HL-60 (cell line): ENCODE measurements around the gene PRPF38B.
A peak's percentile ranks its signal among the peaks of the same experiment; 100 is the strongest.

Source experiments
- DNase-seq, 2 experiments: peaks; one replicate each; pipeline ENCODE4 v3.0.0-alpha.2; 2010 to 2020; ENCODE audit warnings: low read depth in 1 of 2, low spot score in 1 of 2
- H3K27ac ChIP-seq: fragments of 250-450 bp; sonication (Bioruptor Pico); replicated peaks from 2 replicates; pipeline ENCODE4 v1.5.1; 2020; ENCODE audit warnings: mild to moderate bottlenecking, moderate library complexity
- H3K27me3 ChIP-seq: fragments of 250-450 bp; sonication (Bioruptor Pico); 2 replicates; pipeline ENCODE4 v1.5.1; 2021; ENCODE audit warnings: mild to moderate bottlenecking, moderate library complexity; ENCODE audit not compliant: insufficient read depth, poor library complexity, severe bottlenecking
- H3K4me3 ChIP-seq: replicated peaks from 2 replicates; pipeline ENCODE4 v1.5.1; 2011; ENCODE audit warnings: mild to moderate bottlenecking, control low read depth, low read length; ENCODE audit not compliant: insufficient read depth
- GABPA ChIP-seq: IDR thresholded peaks from 2 replicates; pipeline ENCODE4 v1.6.1; 2012; ENCODE audit warnings: low read depth
- POLR2AphosphoS5 ChIP-seq: IDR thresholded peaks from 2 replicates; pipeline ENCODE4 v1.6.1; 2012; ENCODE audit warnings: low read depth
- SPI1 ChIP-seq: IDR thresholded peaks from 2 replicates; pipeline ENCODE4 v1.6.1; 2012; ENCODE audit warnings: low read depth, mild to moderate bottlenecking, borderline replicate concordance
- long read RNA-seq: library from polyadenylated mRNA; unstranded; transcript quantifications from one replicate; pipeline ENCODE4 v2.0.0, GENCODE V29; 2020
- TF ChIP-seq, protein P1 (sequence below): IDR thresholded peaks from one replicate; pipeline ENCODE4 v1.5.1; 2011; ENCODE audit warnings: low read length, control low read depth, inconsistent platforms; ENCODE audit not compliant: insufficient read depth
- TF ChIP-seq, protein P2 (sequence below): IDR thresholded peaks from 2 replicates; pipeline ENCODE4 v1.6.1; 2012; ENCODE audit warnings: low read depth; ENCODE audit not compliant: insufficient replicate concordance

The PRPF38B gene, protein sequence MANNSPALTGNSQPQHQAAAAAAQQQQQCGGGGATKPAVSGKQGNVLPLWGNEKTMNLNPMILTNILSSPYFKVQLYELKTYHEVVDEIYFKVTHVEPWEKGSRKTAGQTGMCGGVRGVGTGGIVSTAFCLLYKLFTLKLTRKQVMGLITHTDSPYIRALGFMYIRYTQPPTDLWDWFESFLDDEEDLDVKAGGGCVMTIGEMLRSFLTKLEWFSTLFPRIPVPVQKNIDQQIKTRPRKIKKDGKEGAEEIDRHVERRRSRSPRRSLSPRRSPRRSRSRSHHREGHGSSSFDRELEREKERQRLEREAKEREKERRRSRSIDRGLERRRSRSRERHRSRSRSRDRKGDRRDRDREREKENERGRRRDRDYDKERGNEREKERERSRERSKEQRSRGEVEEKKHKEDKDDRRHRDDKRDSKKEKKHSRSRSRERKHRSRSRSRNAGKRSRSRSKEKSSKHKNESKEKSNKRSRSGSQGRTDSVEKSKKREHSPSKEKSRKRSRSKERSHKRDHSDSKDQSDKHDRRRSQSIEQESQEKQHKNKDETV
- long read RNA-seq, transcript PRPF38B-204 (5 exons, 2,043 nt): minor isoform, 9 of 284 reads
- long read RNA-seq, transcript PRPF38B-203 (6 exons, 3,693 nt): major isoform, 172 of 284 reads
- long read RNA-seq, partial matches to known transcripts: 36 of 284 reads
- long read RNA-seq, other reads (novel, unspliced or antisense): 63 of 284 reads

DNA sequence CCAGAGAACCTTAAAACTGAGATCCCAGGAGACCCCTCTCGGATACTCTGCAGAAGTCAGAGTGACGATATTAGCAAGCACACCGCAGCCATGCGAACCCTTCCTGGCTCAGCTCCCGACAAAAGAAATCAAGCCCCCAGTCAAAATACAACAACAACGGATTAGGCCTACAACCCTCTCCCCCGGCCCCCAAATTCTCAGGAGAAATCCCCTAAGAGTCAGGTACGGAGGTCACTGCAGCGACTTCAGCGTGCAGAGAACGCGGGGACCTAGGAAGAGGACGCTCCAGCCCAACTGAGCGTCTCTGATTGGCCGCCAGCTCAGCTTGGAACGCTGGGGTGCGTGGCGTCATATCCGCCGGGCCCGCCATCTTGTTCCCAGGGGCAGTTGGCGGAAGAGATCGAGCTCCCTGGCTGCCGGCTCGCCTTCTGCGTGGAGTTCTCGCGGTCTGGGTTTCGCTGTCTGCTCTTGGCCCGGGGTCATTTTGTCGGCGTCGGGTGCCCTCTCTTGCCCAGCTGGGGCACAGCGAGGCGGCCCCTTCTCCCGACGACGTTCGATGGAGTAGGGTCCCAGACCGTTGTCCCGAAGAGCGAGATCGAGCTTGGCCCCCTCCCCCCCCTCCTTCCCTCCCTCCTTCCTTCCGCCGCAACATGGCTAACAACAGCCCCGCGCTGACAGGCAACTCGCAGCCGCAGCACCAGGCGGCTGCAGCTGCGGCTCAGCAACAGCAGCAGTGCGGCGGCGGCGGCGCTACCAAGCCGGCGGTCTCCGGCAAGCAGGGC, at the start of gene PRPF38B:
Gene PRPF38B, plus strand, starts transcription at position 369 of the 782 bp plus-strand sequence. Its CDS starts 282 bp downstream, at position 651.
- H3K27me3 ChIP-seq: no peaks in the 10 kb centered on the region
- peak within 1 kb of the TSS; percentile 88 for H3K4me3 ChIP-seq
- TF ChIP-seq POLR2AphosphoS5 (peak; percentile 94), SPI1 (no peak), GABPA (peak; percentile 76)
- TF ChIP-seq, protein P1, sequence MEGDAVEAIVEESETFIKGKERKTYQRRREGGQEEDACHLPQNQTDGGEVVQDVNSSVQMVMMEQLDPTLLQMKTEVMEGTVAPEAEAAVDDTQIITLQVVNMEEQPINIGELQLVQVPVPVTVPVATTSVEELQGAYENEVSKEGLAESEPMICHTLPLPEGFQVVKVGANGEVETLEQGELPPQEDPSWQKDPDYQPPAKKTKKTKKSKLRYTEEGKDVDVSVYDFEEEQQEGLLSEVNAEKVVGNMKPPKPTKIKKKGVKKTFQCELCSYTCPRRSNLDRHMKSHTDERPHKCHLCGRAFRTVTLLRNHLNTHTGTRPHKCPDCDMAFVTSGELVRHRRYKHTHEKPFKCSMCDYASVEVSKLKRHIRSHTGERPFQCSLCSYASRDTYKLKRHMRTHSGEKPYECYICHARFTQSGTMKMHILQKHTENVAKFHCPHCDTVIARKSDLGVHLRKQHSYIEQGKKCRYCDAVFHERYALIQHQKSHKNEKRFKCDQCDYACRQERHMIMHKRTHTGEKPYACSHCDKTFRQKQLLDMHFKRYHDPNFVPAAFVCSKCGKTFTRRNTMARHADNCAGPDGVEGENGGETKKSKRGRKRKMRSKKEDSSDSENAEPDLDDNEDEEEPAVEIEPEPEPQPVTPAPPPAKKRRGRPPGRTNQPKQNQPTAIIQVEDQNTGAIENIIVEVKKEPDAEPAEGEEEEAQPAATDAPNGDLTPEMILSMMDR: no peak
- TF ChIP-seq, protein P2, sequence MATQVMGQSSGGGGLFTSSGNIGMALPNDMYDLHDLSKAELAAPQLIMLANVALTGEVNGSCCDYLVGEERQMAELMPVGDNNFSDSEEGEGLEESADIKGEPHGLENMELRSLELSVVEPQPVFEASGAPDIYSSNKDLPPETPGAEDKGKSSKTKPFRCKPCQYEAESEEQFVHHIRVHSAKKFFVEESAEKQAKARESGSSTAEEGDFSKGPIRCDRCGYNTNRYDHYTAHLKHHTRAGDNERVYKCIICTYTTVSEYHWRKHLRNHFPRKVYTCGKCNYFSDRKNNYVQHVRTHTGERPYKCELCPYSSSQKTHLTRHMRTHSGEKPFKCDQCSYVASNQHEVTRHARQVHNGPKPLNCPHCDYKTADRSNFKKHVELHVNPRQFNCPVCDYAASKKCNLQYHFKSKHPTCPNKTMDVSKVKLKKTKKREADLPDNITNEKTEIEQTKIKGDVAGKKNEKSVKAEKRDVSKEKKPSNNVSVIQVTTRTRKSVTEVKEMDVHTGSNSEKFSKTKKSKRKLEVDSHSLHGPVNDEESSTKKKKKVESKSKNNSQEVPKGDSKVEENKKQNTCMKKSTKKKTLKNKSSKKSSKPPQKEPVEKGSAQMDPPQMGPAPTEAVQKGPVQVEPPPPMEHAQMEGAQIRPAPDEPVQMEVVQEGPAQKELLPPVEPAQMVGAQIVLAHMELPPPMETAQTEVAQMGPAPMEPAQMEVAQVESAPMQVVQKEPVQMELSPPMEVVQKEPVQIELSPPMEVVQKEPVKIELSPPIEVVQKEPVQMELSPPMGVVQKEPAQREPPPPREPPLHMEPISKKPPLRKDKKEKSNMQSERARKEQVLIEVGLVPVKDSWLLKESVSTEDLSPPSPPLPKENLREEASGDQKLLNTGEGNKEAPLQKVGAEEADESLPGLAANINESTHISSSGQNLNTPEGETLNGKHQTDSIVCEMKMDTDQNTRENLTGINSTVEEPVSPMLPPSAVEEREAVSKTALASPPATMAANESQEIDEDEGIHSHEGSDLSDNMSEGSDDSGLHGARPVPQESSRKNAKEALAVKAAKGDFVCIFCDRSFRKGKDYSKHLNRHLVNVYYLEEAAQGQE: peak; percentile 64
- DNase-seq: peak; percentile 83 to 95
- peak within 1 kb of the TSS; percentile 96 for H3K27ac ChIP-seq

DNA sequence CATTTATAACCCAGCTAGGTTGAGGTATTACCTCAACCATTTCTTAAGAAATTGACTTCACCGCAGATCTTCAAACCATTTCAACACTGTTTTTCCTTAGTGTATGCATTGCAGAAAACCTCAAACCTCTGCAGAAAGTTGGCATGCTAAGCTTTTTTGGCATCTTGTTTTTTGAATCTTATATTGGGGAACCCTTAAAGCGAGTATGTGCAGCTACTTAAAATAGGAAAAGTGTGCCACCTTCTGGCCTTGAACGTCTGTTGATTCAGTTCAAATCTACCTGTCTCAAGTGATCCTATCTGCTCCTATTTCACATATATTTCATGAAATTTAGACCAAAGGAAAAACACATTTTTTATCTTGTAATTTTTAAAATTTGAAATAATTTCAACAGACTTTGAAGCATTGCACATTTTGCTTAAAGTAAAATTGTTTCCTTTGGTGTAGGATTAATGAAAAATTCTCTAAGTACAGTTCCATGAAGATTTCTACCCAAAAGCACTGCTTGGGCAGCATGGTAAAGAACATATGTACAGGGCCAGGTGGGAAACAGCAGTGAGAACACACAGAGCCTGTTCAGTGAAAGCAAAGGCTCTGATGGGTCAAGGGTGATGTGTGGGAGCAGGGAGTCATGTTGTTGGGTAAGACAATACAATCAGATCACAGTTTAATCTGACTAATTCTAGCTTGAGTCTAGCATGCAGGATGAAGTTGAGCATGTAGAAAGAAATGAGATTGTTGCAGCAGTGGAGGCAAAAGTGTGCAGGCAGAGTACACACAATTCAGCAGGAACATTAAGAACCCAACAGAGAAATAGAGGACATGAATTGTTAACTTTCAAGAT, 48.4 kb upstream of the PRPF38B start:
- H3K27me3 ChIP-seq: no peaks in the 10 kb centered on the region
- DNase-seq: peak; percentile 59 to 77
- TF ChIP-seq SPI1 (no peak), GABPA (no peak), POLR2AphosphoS5 (no peak)
- TF ChIP-seq, protein P2: no peak
- TF ChIP-seq, protein P1: peak; percentile 17

DNA sequence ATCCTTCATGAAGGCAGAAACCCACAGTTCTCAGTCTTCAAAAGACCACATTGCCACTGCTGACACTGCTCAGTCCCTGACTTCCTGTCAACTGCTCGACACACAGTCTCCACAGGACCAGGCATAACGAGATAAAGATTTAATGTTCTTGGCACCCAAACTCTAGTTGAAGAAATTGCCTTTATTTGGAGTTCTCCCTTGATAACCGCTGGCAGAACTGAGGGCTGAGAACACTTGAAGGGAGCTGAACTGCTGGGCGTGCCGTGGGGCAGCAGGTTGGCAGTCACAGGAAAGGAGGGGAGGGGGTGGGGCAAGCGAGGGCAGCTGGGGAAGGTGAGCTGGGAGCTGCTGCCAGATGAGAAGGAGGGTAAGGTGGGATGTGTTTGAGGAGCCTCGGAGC, 47.1 kb upstream of the PRPF38B start:
- Histone ChIP-seq H3K27ac (no peak overlapping the region), H3K27me3 (no peaks in the 10 kb centered on the region), H3K4me3 (no peak overlapping the region)
- DNase-seq: no peak
- TF ChIP-seq, protein P1: no peak

More for the DNA sequence above, 48.4 kb upstream of the PRPF38B start:
- Histone ChIP-seq H3K4me3 (no peak overlapping the region), H3K27ac (no peak overlapping the region)
